GM12892 (cell line): ENCODE measurements around the gene TRAF3IP1.

Source experiments
- POLR2A ChIP-seq: IDR thresholded peaks from 2 replicates; pipeline ENCODE4 v1.6.1; 2011; ENCODE audit warnings: low read depth, low read length, control low read depth
- POLR2AphosphoS5 ChIP-seq: IDR thresholded peaks from 2 replicates; pipeline ENCODE4 v1.6.1; 2011; ENCODE audit warnings: low read depth, low read length, control low read depth

DNA sequence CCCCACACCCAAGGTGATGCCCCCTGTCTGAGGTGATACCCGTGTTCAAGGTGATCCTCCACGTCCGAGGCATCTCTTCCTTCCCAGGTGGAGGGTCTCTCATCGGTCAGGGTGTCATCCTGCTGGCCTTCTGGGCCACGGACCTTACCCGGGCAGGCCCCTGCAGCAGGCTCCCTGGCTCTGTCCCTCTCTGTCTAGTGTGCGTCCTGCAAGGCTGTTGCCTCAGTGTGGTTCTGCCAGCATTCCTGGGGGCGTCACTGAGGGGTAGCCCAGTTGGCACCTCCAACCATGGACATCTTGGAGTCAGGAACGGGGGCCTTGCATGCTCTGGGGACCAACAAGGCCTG, 26.3 kb upstream of the TRAF3IP1 start:
- TF ChIP-seq POLR2A: no peak
- TF ChIP-seq POLR2AphosphoS5: no peak
